Body of pancreas (tissue), 4 donors: Measurements from ENCODE around the gene PTGR1. TPM values are rescaled to one million over a fixed set of nuclear protein-coding genes. Genes with fewer than 3 reads are reported as not detected.
A peak's percentile ranks its signal among the peaks of the same experiment; 100 is the strongest.

Experiments
- ATAC-seq: fragments of 150-250 bp; one replicate; pipeline ENCODE4 v1.9.1; 2016
- DNase-seq, 4 donors: peaks; one replicate each; pipeline ENCODE4 v3.0.0-alpha.2; 2019
- H3K27ac ChIP-seq, 4 donors: fragments of 200-600 bp; sonication (generic); 1 replicate in 3 of 4; 2 replicates in 1 of 4; pipeline versions ENCODE4 v1.5.1 to v1.6.1; 2016 to 2019; ENCODE audit warnings: mild to moderate bottlenecking in 1 of 4, mixed read lengths in 1 of 4, moderate library complexity in 1 of 4
- H3K27me3 ChIP-seq, 2 donors: fragments of 200-600 bp; sonication (generic); one replicate each; pipeline ENCODE4 v1.6.0; 2016; ENCODE audit warnings: mild to moderate bottlenecking in 1 of 2
- H3K36me3 ChIP-seq, 2 donors: fragments of 200-600 bp; sonication (generic); replicated peaks in 1 of 2; 2 replicates each; pipeline ENCODE4 v1.5.1; 2016; ENCODE audit warnings: low read depth in 2 of 2; ENCODE audit not compliant: insufficient read depth in 1 of 2
- H3K4me1 ChIP-seq: fragments of 200-600 bp; sonication (generic); one replicate; pipeline ENCODE4 v1.6.0; 2016
- H3K4me3 ChIP-seq, 2 donors: fragments of 200-600 bp; sonication (generic); 1 replicate in 1 of 2; 2 replicates in 1 of 2; pipeline ENCODE4 v1.5.1; 2016 to 2019
- H3K9me3 ChIP-seq, 3 donors: fragments of 200-600 bp; sonication (generic); 1 replicate in 2 of 3; 2 replicates in 1 of 3; pipeline ENCODE4 v1.5.1; 2016
- CTCF ChIP-seq, 7 experiments: fragments of 450-650 bp in 4 of 7; fragments of 200-600 bp in 3 of 7; sonication (generic) in 3 of 7; IDR thresholded peaks; one replicate each; pipeline ENCODE4 v1.5.1; 2016 to 2019; ENCODE audit warnings: antibody characterized with exemption in 7 of 7
- POLR2A ChIP-seq, 3 donors: fragments of 450-650 bp; IDR thresholded peaks; one replicate each; pipeline ENCODE4 v1.6.1; 2016; ENCODE audit warnings: antibody characterized with exemption in 3 of 3, mild to moderate bottlenecking in 2 of 3
- WGBS, 2 donors: methylation state at CpG; one replicate each; pipeline ENCODE4 v1.1.5; 2017; 5-methylcytosine and 5-hydroxymethylcytosine counted together
- intact Hi-C: fragments of 100-400 bp; cut with DNase I; formaldehyde crosslinking; loops from one replicate; pipeline ENCODE4 v1.15.1; 2023
- total RNA-seq, 2 donors: library from RNA; depleted of rRNA; stranded (reverse); fragments of >200 nt; gene quantifications; one replicate each; pipeline ENCODE4 v1.1.0, GENCODE V29; 2016

PTGR1 gene
- total RNA-seq, 2 donors from 2014 or later = 8.2 to 18.9 TPM

GRCh38 chr9:111601237-111602018 lies 2.0 kb upstream of the PTGR1 start:
- no peaks in the 10 kb centered on the region for H3K36me3 ChIP-seq
- no peak overlapping the region for H3K4me3 ChIP-seq
- intact Hi-C loops = no loop called here
- TF ChIP-seq CTCF (IDR thresholded peaks at IDR 0.05) (no peak), POLR2A (IDR thresholded peaks at IDR 0.05) (no peak)
- no peak overlapping the region for H3K27ac ChIP-seq
- no peaks in the 10 kb centered on the region for H3K9me3 ChIP-seq
- DNase-seq = no peak
- ATAC-seq = no peak
- H3K27me3 ChIP-seq = no peaks in the 10 kb centered on the region
- 55 to 59% methylated on average over 10 of the region's 10 CpGs for WGBS, 2 donors
- peaks cover 5% of the 10 kb centered on the region for H3K4me1 ChIP-seq

GRCh38 chr9:111599955-111600343 lies 502 bp upstream of the PTGR1 start:
- Histone ChIP-seq H3K27me3 (no peaks in the 10 kb centered on the region), H3K36me3 (peaks cover 3 to 8% of the 10 kb centered on the region in 2 donors), H3K4me3 (peak overlapping the region; percentile 47 to 71), H3K27ac (peak overlapping the region; percentile 66 to 83 (median 80)), H3K9me3 (no peaks in the 10 kb centered on the region), H3K4me1 (peaks cover 5% of the 10 kb centered on the region)
- DNase-seq (peak in 1 of 4 donors; percentile 14), ATAC-seq (peak; percentile 2)
- TF ChIP-seq CTCF (IDR thresholded peaks at IDR 0.05) = no peak
- TF ChIP-seq POLR2A (IDR thresholded peaks at IDR 0.05) = no peak
- intact Hi-C loops = loop anchor here (10.0 kb wide), 1 partner anchor 85 kb away; no protein-coding TSS in a partner anchor
- WGBS, 2 donors = 12% methylated on average over 17 of the region's 17 CpGs; no CpG with 5 or more reads in 1 of the 2 donors

GRCh38 chr9:111598733-111599091 lies 735 bp downstream of the PTGR1 start:
- H3K4me1 ChIP-seq = peaks cover 5% of the 10 kb centered on the region
- peak; percentile 44 to 60 (median 52) for DNase-seq
- ATAC-seq = peak; percentile 51
- intact Hi-C loops = loop anchor here (10.0 kb wide), 1 partner anchor 86 kb away; no protein-coding TSS in a partner anchor
- H3K27ac ChIP-seq = peak overlapping the region; percentile 66 to 83 (median 80)
- no peak for TF ChIP-seq CTCF (IDR thresholded peaks at IDR 0.05)
- TF ChIP-seq POLR2A (IDR thresholded peaks at IDR 0.05) = no peak
- 2% methylated on average over 16 of the region's 16 CpGs for WGBS, 2 donors
- peak overlapping the region; percentile 47 to 71 for H3K4me3 ChIP-seq
- H3K36me3 ChIP-seq = peaks cover 3 to 11% of the 10 kb centered on the region in 2 donors
- no peaks in the 10 kb centered on the region for H3K9me3 ChIP-seq
- no peaks in the 10 kb centered on the region for H3K27me3 ChIP-seq

GRCh38 chr9:111597852-111598732 lies 1.4 kb downstream of the PTGR1 start:
- no peaks in the 10 kb centered on the region for H3K9me3 ChIP-seq
- WGBS, 2 donors = 1% methylated on average over 39 to 41 of the region's 41 CpGs

More at GRCh38 chr9:111597852-111598732, 1.4 kb downstream of the PTGR1 start:
- intact Hi-C loops = loop anchor here (10.0 kb wide), 1 partner anchor 87 kb away; no protein-coding TSS in a partner anchor
- TF ChIP-seq POLR2A (IDR thresholded peaks at IDR 0.05) = no peak
- peak; percentile 60 to 90 (median 74) for TF ChIP-seq CTCF (IDR thresholded peaks at IDR 0.05)
- Histone ChIP-seq H3K36me3 (peaks cover 3 to 11% of the 10 kb centered on the region in 2 donors), H3K4me1 (peaks cover 5% of the 10 kb centered on the region), H3K4me3 (peak overlapping the region; percentile 47 to 71), H3K27me3 (no peaks in the 10 kb centered on the region), H3K27ac (peak overlapping the region; percentile 1 to 83 (median 80))
- peak; percentile 59 for ATAC-seq
- peak; percentile 73 to 79 (median 77) for DNase-seq
